HepG2 (cell line): ENCODE measurements around the gene SLC22A5. TPM values are rescaled to one million over a fixed set of nuclear protein-coding genes. Genes with fewer than 3 reads are reported as not detected.

Source experiments
- DNMT1 ChIP-seq: sonication (generic); formaldehyde crosslinking; IDR thresholded peaks from 2 replicates; pipeline ENCODE4 v1.5.1; 2020; ENCODE audit warnings: mild to moderate bottlenecking, missing genetic modification reagents
- GABPB1 ChIP-seq: IDR thresholded peaks from 2 replicates; pipeline ENCODE4 v1.6.1; 2016; ENCODE audit warnings: mild to moderate bottlenecking, missing genetic modification reagents, moderate library complexity, missing compliant biosample characterization
- HDAC1 ChIP-seq: sonication (generic); formaldehyde crosslinking; IDR thresholded peaks from 2 replicates; pipeline ENCODE4 v1.5.1; 2020; ENCODE audit warnings: mild to moderate bottlenecking, missing genetic modification reagents
- HNF4G ChIP-seq, 2 experiments: sonication (generic) in 1 of 2; formaldehyde crosslinking in 1 of 2; IDR thresholded peaks; 2 replicates each; pipeline versions ENCODE4 v1.4.0 to v1.6.1; 2011 to 2020; ENCODE audit warnings: borderline replicate concordance in 2 of 2, low read depth in 2 of 2, mild to moderate bottlenecking in 2 of 2, low read length in 1 of 2, missing genetic modification reagents in 1 of 2, moderate library complexity in 1 of 2
- MLXIP ChIP-seq: sonication (generic); formaldehyde crosslinking; IDR thresholded peaks from 2 replicates; pipeline ENCODE4 v1.9.0; 2021; ENCODE audit warnings: missing genetic modification reagents, borderline replicate concordance
- SALL1 ChIP-seq: sonication (generic); formaldehyde crosslinking; IDR thresholded peaks from 2 replicates; pipeline ENCODE4 v1.8.0; 2022; ENCODE audit warnings: mild to moderate bottlenecking, missing genetic modification reagents
- SOX5 ChIP-seq: IDR thresholded peaks from 2 replicates; pipeline ENCODE4 v1.6.1; 2016; ENCODE audit warnings: borderline replicate concordance
- SRSF4 ChIP-seq: fragments of 200-400 bp; formaldehyde crosslinking; IDR thresholded peaks from one replicate; pipeline ENCODE4 v1.6.1; 2018; ENCODE audit warnings: mild to moderate bottlenecking, low read depth, low read length, moderate library complexity; ENCODE audit not compliant: poor library complexity, severe bottlenecking
- TSC22D2 ChIP-seq: sonication (generic); formaldehyde crosslinking; IDR thresholded peaks from 2 replicates; pipeline ENCODE4 v1.5.1; 2020; ENCODE audit warnings: missing genetic modification reagents, mild to moderate bottlenecking, borderline replicate concordance
- ZBTB3 ChIP-seq: sonication (generic); formaldehyde crosslinking; IDR thresholded peaks from 2 replicates; pipeline ENCODE4 v1.4.0; 2020; ENCODE audit warnings: low read depth, mild to moderate bottlenecking, moderate library complexity, missing genetic modification reagents, borderline replicate concordance
- ZBTB39 ChIP-seq: sonication (generic); formaldehyde crosslinking; IDR thresholded peaks from 2 replicates; pipeline ENCODE4 v1.5.0; 2020; ENCODE audit warnings: missing genetic modification reagents
- ZNF547 ChIP-seq: sonication (generic); formaldehyde crosslinking; IDR thresholded peaks from 2 replicates; pipeline ENCODE4 v1.5.1; 2020; ENCODE audit warnings: mild to moderate bottlenecking, missing genetic modification reagents
- ZNF720 ChIP-seq: sonication (generic); formaldehyde crosslinking; IDR thresholded peaks from 2 replicates; pipeline ENCODE4 v1.4.0; 2020; ENCODE audit warnings: missing genetic modification reagents
- ZNF782 ChIP-seq: sonication (generic); formaldehyde crosslinking; IDR thresholded peaks from 2 replicates; pipeline ENCODE4 v1.4.0; 2020; ENCODE audit warnings: missing genetic modification reagents, mild to moderate bottlenecking, borderline replicate concordance
- polyA plus RNA-seq, 8 experiments: library from polyadenylated mRNA; depleted of rRNA in 3 of 8; stranded (reverse) in 7 of 8; unstranded in 1 of 8; fragments of >200 nt; fragmentation: Illumina TruSeq in 4 of 8; extraction: Trizol in 4 of 8; gene quantifications; 2 replicates each; pipeline versions ENCODE4 v1.2.1 to v1.2.3, GENCODE V29; 2011 to 2016; ENCODE audit warnings: low read depth in 4 of 8, missing spikeins in 1 of 8, mixed read lengths in 1 of 8; ENCODE audit not compliant: insufficient read depth in 1 of 8
- total RNA-seq, 5 experiments: library from RNA; depleted of rRNA; stranded (reverse); fragments of >200 nt; fragmentation: Illumina TruSeq; extraction: Trizol; gene quantifications; 2 replicates each; pipeline ENCODE4 v1.2.3, GENCODE V29; 2016; ENCODE audit warnings: low read depth in 1 of 5
- TF ChIP-seq, protein P1 (sequence below): sonication (generic); formaldehyde crosslinking; IDR thresholded peaks from 2 replicates; pipeline ENCODE4 v1.4.0; 2020; ENCODE audit warnings: mild to moderate bottlenecking, missing genetic modification reagents
- TF ChIP-seq, protein P2 (sequence below): IDR thresholded peaks from 2 replicates; pipeline ENCODE4 v1.6.1; 2012; ENCODE audit warnings: low read length, improper control_type of control experiment

SLC22A5 gene
- total and polyA plus RNA-seq, 2 of the 13 experiments (the other 11 are each of a cell fraction or from before 2014, with no cell fraction given), result 7.1 to 15.1 TPM

DNA sequence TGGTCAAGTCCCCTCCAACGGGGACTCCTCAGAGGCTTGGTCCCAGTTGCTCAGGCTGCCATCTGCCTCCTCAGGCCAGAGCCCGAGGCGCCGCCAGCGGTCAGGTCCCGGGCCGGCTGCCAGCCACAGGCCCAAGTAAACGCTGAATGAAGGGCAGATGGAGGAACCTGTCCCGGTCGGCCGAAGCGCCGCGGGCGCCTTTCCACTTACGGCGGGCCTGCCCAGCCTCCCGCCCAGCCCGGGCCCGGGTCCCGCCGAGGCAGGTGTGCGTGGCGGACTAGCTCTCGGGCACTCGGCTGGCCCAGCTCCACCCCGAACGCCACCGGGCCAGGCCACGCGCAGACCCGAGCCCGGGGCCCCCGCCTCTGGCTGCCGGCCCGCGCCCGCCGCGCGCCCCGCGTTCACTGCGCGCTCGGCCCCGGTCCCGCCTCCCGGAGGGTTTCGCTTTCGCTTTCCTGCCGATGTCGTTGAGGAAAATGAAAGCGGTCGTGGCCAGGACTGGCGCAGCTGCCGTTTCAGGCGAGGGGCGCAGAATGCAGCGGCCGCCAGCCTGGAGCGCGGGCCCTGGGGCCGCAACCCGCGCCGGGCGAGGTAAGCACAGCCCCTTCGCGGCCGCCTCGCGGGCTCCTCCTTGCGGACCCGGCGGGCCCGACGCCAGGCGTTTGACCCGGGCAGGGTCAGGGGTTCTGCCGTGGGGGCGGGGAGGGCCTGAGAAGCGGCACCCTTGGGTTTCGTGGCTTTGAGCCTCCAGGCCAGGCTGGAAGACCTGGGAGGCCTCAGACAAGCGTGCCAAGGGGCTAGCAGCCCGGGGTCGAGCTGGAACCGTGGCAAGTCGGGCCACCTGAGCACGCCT is 41.2 kb downstream of the SLC22A5 start (continued):
- peak; percentile 53; the same call in 1 of the 2 replicates for TF ChIP-seq HNF4G (IDR thresholded peaks at IDR 0.05; ENCODE audit: borderline replicate concordance, low read depth, low read length)
- TF ChIP-seq HNF4G (CRISPR knock-in tag; IDR thresholded peaks at IDR 0.05; ENCODE audit: borderline replicate concordance, low read depth), result no peak
- no peak for TF ChIP-seq SOX5 (CRISPR knock-in tag)
- TF ChIP-seq MLXIP (CRISPR knock-in tag), result 0 out of 2 replicates have a peak, but pooled peaks have one; percentile 32
- no peak for TF ChIP-seq ZNF720 (CRISPR knock-in tag)
- TF ChIP-seq, protein P1, sequence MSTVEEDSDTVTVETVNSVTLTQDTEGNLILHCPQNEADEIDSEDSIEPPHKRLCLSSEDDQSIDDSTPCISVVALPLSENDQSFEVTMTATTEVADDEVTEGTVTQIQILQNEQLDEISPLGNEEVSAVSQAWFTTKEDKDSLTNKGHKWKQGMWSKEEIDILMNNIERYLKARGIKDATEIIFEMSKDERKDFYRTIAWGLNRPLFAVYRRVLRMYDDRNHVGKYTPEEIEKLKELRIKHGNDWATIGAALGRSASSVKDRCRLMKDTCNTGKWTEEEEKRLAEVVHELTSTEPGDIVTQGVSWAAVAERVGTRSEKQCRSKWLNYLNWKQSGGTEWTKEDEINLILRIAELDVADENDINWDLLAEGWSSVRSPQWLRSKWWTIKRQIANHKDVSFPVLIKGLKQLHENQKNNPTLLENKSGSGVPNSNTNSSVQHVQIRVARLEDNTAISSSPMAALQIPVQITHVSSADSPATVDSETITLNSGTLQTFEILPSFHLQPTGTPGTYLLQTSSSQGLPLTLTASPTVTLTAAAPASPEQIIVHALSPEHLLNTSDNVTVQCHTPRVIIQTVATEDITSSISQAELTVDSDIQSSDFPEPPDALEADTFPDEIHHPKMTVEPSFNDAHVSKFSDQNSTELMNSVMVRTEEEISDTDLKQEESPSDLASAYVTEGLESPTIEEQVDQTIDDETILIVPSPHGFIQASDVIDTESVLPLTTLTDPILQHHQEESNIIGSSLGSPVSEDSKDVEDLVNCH (CRISPR knock-in tag), result no peak
- TF ChIP-seq ZNF547, result 0 out of 2 replicates have a peak, but pooled peaks have one; percentile 53
- peak; percentile 43; the same call in 1 of the 2 replicates for TF ChIP-seq SALL1 (CRISPR knock-in tag)
- TF ChIP-seq ZNF782 (CRISPR knock-in tag), result 0 out of 2 replicates have a peak, but pooled peaks have one; percentile 10
- TF ChIP-seq ZBTB39 (CRISPR knock-in tag), result no peak
- peak; percentile 38; the same call in 1 of the 2 replicates for TF ChIP-seq HDAC1 (CRISPR knock-in tag)
- no peak for TF ChIP-seq DNMT1 (CRISPR knock-in tag)
- no peak for TF ChIP-seq SRSF4
- TF ChIP-seq, protein P2, sequence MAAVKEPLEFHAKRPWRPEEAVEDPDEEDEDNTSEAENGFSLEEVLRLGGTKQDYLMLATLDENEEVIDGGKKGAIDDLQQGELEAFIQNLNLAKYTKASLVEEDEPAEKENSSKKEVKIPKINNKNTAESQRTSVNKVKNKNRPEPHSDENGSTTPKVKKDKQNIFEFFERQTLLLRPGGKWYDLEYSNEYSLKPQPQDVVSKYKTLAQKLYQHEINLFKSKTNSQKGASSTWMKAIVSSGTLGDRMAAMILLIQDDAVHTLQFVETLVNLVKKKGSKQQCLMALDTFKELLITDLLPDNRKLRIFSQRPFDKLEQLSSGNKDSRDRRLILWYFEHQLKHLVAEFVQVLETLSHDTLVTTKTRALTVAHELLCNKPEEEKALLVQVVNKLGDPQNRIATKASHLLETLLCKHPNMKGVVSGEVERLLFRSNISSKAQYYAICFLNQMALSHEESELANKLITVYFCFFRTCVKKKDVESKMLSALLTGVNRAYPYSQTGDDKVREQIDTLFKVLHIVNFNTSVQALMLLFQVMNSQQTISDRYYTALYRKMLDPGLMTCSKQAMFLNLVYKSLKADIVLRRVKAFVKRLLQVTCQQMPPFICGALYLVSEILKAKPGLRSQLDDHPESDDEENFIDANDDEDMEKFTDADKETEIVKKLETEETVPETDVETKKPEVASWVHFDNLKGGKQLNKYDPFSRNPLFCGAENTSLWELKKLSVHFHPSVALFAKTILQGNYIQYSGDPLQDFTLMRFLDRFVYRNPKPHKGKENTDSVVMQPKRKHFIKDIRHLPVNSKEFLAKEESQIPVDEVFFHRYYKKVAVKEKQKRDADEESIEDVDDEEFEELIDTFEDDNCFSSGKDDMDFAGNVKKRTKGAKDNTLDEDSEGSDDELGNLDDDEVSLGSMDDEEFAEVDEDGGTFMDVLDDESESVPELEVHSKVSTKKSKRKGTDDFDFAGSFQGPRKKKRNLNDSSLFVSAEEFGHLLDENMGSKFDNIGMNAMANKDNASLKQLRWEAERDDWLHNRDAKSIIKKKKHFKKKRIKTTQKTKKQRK, result no peak
- peak; percentile 33; the same call in 1 of the 2 replicates for TF ChIP-seq GABPB1 (CRISPR knock-in tag)
- TF ChIP-seq TSC22D2 (CRISPR knock-in tag), result no peak
- TF ChIP-seq ZBTB3 (CRISPR knock-in tag), result 0 out of 2 replicates have a peak, but pooled peaks have one; percentile 32
